Fibroblast of upper back skin (primary cell): ENCODE data around the gene AP1AR.

Experiments
- DNase-seq: peaks from one replicate; pipeline ENCODE4 v3.0.0-alpha.2; 2013

AP1AR gene

GRCh38 chr4:112225157-112225556 is 6.4 kb upstream of the AP1AR start:
- DNase-seq: no peak

GRCh38 chr4:112230879-112231778 is 458 bp upstream of the AP1AR start:
- peak; percentile 97 for DNase-seq

- peak; percentile 88 for DNase-seq
Measured at GRCh38 chr4:112234952-112235609, 3.5 kb downstream of the AP1AR start.

GRCh38 chr4:112236040-112236439 is 4.5 kb downstream of the AP1AR start:
- no peak for DNase-seq

- no peak for DNase-seq
Measured at GRCh38 chr4:112238833-112239232, 7.2 kb downstream of the AP1AR start.

GRCh38 chr4:112245383-112245782 is 13.8 kb downstream of the AP1AR start:
- DNase-seq: no peak

- no peak for DNase-seq
Measured at GRCh38 chr4:112247021-112247420, 15.4 kb downstream of the AP1AR start.

- no peak for DNase-seq
Measured at GRCh38 chr4:112251019-112251643, 19.5 kb downstream of the AP1AR start.

GRCh38 chr4:112252234-112252633 is 20.6 kb downstream of the AP1AR start:
- DNase-seq: no peak

GRCh38 chr4:112253382-112254000 is 21.9 kb downstream of the AP1AR start:
- DNase-seq: no peak

GRCh38 chr4:112257098-112257497 is 25.5 kb downstream of the AP1AR start:
- no peak for DNase-seq

GRCh38 chr4:112266823-112267222 is 35.2 kb downstream of the AP1AR start:
- peak; percentile 35 for DNase-seq

- DNase-seq: no peak
Measured at GRCh38 chr4:112270051-112270450, 38.5 kb downstream of the AP1AR start.

GRCh38 chr4:112270640-112271421 is 39.2 kb downstream of the AP1AR start:
- DNase-seq: peak; percentile 92

GRCh38 chr4:112272292-112272691 is 40.7 kb downstream of the AP1AR start:
- DNase-seq: no peak

GRCh38 chr4:112274959-112275358 is 43.4 kb downstream of the AP1AR start:
- DNase-seq: no peak

GRCh38 chr4:112276113-112276512 is 44.5 kb downstream of the AP1AR start:
- no peak for DNase-seq

GRCh38 chr4:112277220-112277619 is 45.6 kb downstream of the AP1AR start:
- DNase-seq: no peak

- no peak for DNase-seq
Measured at GRCh38 chr4:112277705-112278448, 46.3 kb downstream of the AP1AR start.

GRCh38 chr4:112279025-112279881 is 47.7 kb downstream of the AP1AR start:
- DNase-seq: no peak

- no peak for DNase-seq
Measured at GRCh38 chr4:112279882-112280315, 48.3 kb downstream of the AP1AR start.
